Smooth muscle cell (in vitro differentiated cells): ENCODE data around the gene ENTPD6. TPM values are rescaled to one million over a fixed set of nuclear protein-coding genes. Genes with fewer than 3 reads are reported as not detected.

Experiments
- DNase-seq: peaks from one replicate; lab custom pipeline; 2025; ENCODE audit not compliant: unreplicated experiment; lab: John Stamatoyannopoulos, UW
- H2AFZ ChIP-seq: fragments of 200-600 bp; sonication (generic); 2 replicates; pipeline ENCODE4 v1.6.0; 2016; ENCODE audit warnings: antibody characterized with exemption, low read depth, mild to moderate bottlenecking
- H3F3A ChIP-seq: fragments of 200-600 bp; sonication (generic); 2 replicates; pipeline ENCODE4 v1.6.0; 2017; ENCODE audit warnings: antibody characterized with exemption, low read depth
- H3K27ac ChIP-seq: fragments of 200-600 bp; sonication (generic); 2 replicates; pipeline ENCODE4 v1.5.1; 2016; ENCODE audit warnings: low read depth, mild to moderate bottlenecking
- H3K27me3 ChIP-seq: fragments of 200-600 bp; sonication (generic); 2 replicates; pipeline ENCODE4 v1.6.1; 2016; ENCODE audit warnings: low read depth, mild to moderate bottlenecking
- H3K36me3 ChIP-seq: fragments of 200-600 bp; sonication (generic); 2 replicates; pipeline ENCODE4 v1.5.1; 2016; ENCODE audit warnings: low read depth
- H3K4me1 ChIP-seq: fragments of 200-600 bp; sonication (generic); 2 replicates; pipeline ENCODE4 v1.5.1; 2016; ENCODE audit warnings: low read depth
- H3K4me2 ChIP-seq: fragments of 200-600 bp; sonication (generic); 2 replicates; pipeline ENCODE4 v1.6.0; 2016; ENCODE audit warnings: mild to moderate bottlenecking
- H3K4me3 ChIP-seq: fragments of 200-600 bp; sonication (generic); 2 replicates; pipeline ENCODE4 v1.5.1; 2016; ENCODE audit warnings: mild to moderate bottlenecking
- H3K79me2 ChIP-seq: fragments of 200-600 bp; sonication (generic); 2 replicates; pipeline ENCODE4 v1.6.0; 2016; ENCODE audit warnings: low read depth, mild to moderate bottlenecking
- H3K9ac ChIP-seq: fragments of 200-600 bp; sonication (generic); 2 replicates; pipeline ENCODE4 v1.6.0; 2016; ENCODE audit warnings: low read depth
- H3K9me3 ChIP-seq: fragments of 200-600 bp; sonication (generic); replicated peaks from 2 replicates; pipeline ENCODE4 v1.5.1; 2016; ENCODE audit warnings: low read depth
- H4K20me1 ChIP-seq: fragments of 200-600 bp; sonication (generic); 2 replicates; pipeline ENCODE4 v1.6.0; 2016; ENCODE audit warnings: low read depth
- WGBS: methylation state at CpG from one replicate; pipeline ENCODE4 v1.1.7; 2016; ENCODE audit warnings: low lambda C conversion rate; 5-methylcytosine and 5-hydroxymethylcytosine counted together
- polyA plus RNA-seq: library from polyadenylated mRNA; unstranded; fragments of >200 nt; fragmentation: Nextera tagmentation; extraction: Ambion mirVana; gene quantifications from 2 replicates; pipeline ENCODE4 v1.2.1, GENCODE V29; 2016
- total RNA-seq: library from RNA; depleted of rRNA; stranded (reverse); fragments of >200 nt; gene quantifications from 2 replicates; pipeline ENCODE4 v1.2.3, GENCODE V29; 2014
- TF ChIP-seq, protein P1 (sequence below): fragments of 200-600 bp; sonication (generic); IDR thresholded peaks from 2 replicates; pipeline ENCODE4 v1.5.1; 2017; ENCODE audit warnings: borderline replicate concordance, mild to moderate bottlenecking, antibody characterized with exemption; ENCODE audit not compliant: insufficient read depth, poor library complexity, severe bottlenecking

Gene ENTPD6
- total and polyA plus RNA-seq, 2 experiments from 2014 or later: 12.6 to 19.9 TPM

DNA sequence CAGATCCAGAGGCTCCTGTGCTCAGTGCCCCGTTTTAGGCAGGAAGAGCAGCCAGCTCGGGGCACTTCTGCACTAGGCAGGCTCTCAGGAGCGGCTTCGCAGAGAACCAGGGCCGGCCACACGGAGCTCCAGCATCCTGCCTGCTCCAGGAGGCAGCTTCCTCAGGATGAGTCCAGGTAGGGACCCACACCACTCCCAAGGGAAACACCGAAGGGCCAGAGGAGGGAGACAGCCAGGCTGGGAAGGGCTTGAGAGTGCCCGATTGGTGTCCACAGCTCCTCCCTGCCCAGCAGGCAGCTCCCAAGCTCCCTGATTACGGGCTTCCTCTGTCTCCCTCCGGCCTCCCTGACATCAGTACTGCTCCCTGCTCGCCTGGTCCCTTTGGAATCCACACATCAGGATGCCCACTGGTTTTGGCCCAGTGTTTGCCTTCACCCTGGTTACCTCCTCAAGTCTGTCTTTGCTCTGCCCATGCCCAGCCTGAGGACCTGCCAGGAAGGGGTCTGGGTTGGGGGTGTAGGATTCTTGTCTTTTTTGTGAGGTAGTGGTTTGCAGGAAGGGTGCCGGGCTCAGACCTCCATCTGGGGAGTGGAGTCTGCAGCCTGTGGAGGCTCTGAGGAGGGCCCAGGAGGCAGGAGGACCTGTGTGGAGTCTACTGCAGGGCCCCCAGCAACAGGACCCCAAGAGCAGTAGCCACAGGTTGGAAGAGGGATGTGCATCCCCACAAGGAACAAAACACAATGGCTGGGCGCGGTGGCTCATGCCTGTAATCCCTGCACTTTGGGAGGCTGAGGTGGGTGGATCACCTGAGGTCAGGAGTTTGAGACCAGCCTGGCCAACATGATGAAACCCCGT lies 41.2 kb downstream of the ENTPD6 start:
- H3K27me3 ChIP-seq: no peaks in the 10 kb centered on the region
- no peak for DNase-seq
- H3K9ac ChIP-seq: peak overlapping the region; percentile 8
- no peaks in the 10 kb centered on the region for H3K36me3 ChIP-seq
- no peaks in the 10 kb centered on the region for H3K9me3 ChIP-seq
- H2AFZ ChIP-seq: no peak overlapping the region
- no peaks in the 10 kb centered on the region for H3K79me2 ChIP-seq
- TF ChIP-seq, protein P1, sequence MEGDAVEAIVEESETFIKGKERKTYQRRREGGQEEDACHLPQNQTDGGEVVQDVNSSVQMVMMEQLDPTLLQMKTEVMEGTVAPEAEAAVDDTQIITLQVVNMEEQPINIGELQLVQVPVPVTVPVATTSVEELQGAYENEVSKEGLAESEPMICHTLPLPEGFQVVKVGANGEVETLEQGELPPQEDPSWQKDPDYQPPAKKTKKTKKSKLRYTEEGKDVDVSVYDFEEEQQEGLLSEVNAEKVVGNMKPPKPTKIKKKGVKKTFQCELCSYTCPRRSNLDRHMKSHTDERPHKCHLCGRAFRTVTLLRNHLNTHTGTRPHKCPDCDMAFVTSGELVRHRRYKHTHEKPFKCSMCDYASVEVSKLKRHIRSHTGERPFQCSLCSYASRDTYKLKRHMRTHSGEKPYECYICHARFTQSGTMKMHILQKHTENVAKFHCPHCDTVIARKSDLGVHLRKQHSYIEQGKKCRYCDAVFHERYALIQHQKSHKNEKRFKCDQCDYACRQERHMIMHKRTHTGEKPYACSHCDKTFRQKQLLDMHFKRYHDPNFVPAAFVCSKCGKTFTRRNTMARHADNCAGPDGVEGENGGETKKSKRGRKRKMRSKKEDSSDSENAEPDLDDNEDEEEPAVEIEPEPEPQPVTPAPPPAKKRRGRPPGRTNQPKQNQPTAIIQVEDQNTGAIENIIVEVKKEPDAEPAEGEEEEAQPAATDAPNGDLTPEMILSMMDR: no peak
- H4K20me1 ChIP-seq: no peaks in the 10 kb centered on the region
- peaks cover 31% of the 10 kb centered on the region for H3K4me1 ChIP-seq
- no peak overlapping the region for H3K4me3 ChIP-seq
- no peak overlapping the region for H3K4me2 ChIP-seq
- WGBS: 84% methylated on average over 14 of the region's 15 CpGs
- no peak overlapping the region for H3K27ac ChIP-seq
- peaks cover 10% of the 10 kb centered on the region for H3F3A ChIP-seq

DNA sequence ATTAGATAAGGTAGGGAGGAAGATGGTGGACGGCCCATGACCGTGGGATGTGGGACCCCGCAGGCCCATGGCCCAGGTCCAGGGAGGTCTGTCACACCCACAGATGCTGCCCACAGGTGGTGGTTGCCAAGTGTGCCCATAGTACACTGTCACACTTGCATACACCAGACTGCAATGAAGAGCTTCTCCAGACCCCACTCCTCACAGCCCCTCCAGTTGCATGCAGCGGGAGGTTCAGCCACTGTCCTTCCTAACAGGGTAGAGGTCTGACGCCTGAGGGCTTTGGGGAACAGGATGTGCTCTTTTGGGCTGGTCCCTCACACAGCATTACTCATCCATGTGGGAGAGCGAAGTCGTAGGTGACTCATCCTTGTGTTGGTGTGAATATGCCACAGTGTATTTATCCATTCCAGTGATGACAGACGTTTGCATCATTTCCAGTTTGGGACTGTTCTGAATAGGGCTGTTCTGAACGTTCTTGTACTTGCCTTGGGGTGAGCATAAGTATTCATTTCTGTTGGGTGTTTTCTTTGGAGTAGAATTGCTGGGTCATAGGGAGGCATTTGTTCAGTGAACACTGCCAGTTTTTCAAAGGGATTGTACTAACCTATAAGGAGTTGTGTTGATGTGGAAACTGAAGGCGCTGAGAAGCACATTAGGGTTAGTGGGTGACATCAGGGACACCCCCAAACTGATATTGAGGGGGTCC lies 42.3 kb downstream of the ENTPD6 start:
- Histone ChIP-seq H3K9me3 (no peaks in the 10 kb centered on the region), H3K4me1 (peaks cover 33% of the 10 kb centered on the region), H4K20me1 (no peaks in the 10 kb centered on the region), H3K4me2 (peak overlapping the region; percentile 48), H3F3A (peaks cover 10% of the 10 kb centered on the region), H2AFZ (no peak overlapping the region), H3K27ac (peak overlapping the region; percentile 96), H3K36me3 (no peaks in the 10 kb centered on the region), H3K4me3 (no peak overlapping the region), H3K79me2 (no peaks in the 10 kb centered on the region), H3K9ac (peak overlapping the region; percentile 79), H3K27me3 (no peaks in the 10 kb centered on the region)
- TF ChIP-seq, protein P1: no peak
- 31% methylated on average over 10 of the region's 10 CpGs for WGBS
- no peak for DNase-seq

DNA sequence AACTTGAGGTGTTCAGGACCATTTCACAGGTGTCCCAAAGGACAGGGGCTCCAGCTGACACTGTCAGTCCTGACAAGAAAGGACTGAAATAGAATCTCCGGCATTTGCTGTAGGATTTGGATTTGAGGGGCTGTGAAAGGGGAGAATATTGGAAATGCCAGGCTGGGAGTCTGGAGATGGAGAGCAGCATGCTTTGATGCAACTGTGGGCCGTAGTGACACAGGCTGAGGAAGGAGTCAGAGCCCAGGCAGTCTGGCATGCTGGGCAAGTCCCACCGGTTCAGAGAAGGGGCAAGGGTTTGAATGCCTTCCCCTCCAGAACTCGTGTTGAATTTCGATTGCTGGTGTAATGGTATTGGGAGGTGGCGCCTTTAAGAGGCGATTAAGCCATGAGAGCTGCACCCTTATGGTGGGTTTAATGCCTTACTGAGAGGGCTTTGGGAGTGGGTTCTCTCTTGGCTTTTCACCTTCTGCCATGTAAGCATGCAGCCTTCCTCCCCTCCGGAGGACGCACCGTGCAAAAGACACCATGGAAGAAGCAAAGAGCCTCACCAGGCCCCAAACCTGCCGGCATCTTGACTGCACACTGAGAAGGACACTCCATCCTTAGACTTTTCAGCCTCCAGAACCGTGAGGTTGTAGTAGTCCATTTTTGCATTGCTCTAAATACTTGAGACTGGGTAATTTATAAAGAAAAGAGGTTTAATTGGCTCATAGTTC lies 43.0 kb downstream of the ENTPD6 start:
- DNase-seq: no peak
- peaks cover 30% of the 10 kb centered on the region for H3K4me1 ChIP-seq
- H3F3A ChIP-seq: peaks cover 10% of the 10 kb centered on the region
- peak overlapping the region; percentile 48 for H3K4me2 ChIP-seq
- no peak overlapping the region for H3K4me3 ChIP-seq
- WGBS: 82% methylated on average over 12 of the region's 12 CpGs
- H3K27me3 ChIP-seq: no peaks in the 10 kb centered on the region
- no peaks in the 10 kb centered on the region for H3K36me3 ChIP-seq
- no peaks in the 10 kb centered on the region for H3K9me3 ChIP-seq
- TF ChIP-seq, protein P1: no peak
- H3K79me2 ChIP-seq: no peaks in the 10 kb centered on the region
- H4K20me1 ChIP-seq: no peaks in the 10 kb centered on the region
- peak overlapping the region; percentile 96 for H3K27ac ChIP-seq
- H2AFZ ChIP-seq: no peak overlapping the region
- peak overlapping the region; percentile 79 for H3K9ac ChIP-seq
